Stomach (tissue), 9 donors: ENCODE measurements around the gene OGFOD1. TPM values are rescaled to one million over a fixed set of nuclear protein-coding genes. Genes with fewer than 3 reads are reported as not detected.

Experiments
- DNase-seq, 2 donors: peaks; one replicate each; pipeline versions ENCODE4 v3.0.0 to v3.0.0-alpha.2; 2013 to 2019
- H3K27ac ChIP-seq, 5 donors: fragments of 200-600 bp in 4 of 5; sonication (generic) in 4 of 5; one replicate each; pipeline ENCODE4 v1.5.1; 2013 to 2019; ENCODE audit warnings: mild to moderate bottlenecking in 1 of 5, moderate library complexity in 1 of 5
- H3K27me3 ChIP-seq, 3 donors: fragments of 200-600 bp; sonication (generic); one replicate each; pipeline ENCODE4 v1.5.1; 2017 to 2019; ENCODE audit warnings: mixed run types in 1 of 3
- H3K36me3 ChIP-seq, 4 donors: fragments of 200-600 bp; sonication (generic); 1 replicate in 3 of 4; 2 replicates in 1 of 4; pipeline ENCODE4 v1.5.1; 2016 to 2019
- H3K4me1 ChIP-seq, 4 donors: fragments of 200-600 bp; sonication (generic); one replicate each; pipeline ENCODE4 v1.5.1; 2016 to 2019
- H3K4me3 ChIP-seq, 4 donors: fragments of 200-600 bp; sonication (generic) in 3 of 4; one replicate each; pipeline ENCODE4 v1.5.1; 2016 to 2019; ENCODE audit warnings: mild to moderate bottlenecking in 1 of 4
- H3K9me3 ChIP-seq, 4 donors: fragments of 200-600 bp; sonication (generic); one replicate each; pipeline ENCODE4 v1.5.1; 2016 to 2019
- CTCF ChIP-seq, 7 experiments: fragments of 450-650 bp in 4 of 7; fragments of 200-600 bp in 3 of 7; sonication (generic) in 3 of 7; IDR thresholded peaks; one replicate each; pipeline ENCODE4 v1.5.1; 2016 to 2019; ENCODE audit warnings: antibody characterized with exemption in 7 of 7, control low read depth in 2 of 7, mild to moderate bottlenecking in 1 of 7
- EP300 ChIP-seq: sonication (generic); formaldehyde crosslinking; IDR thresholded peaks from one replicate; pipeline ENCODE4 v1.6.1; 2017; ENCODE audit warnings: antibody characterized with exemption
- POLR2A ChIP-seq, 4 donors: fragments of 450-650 bp; IDR thresholded peaks; one replicate each; pipeline ENCODE4 v1.6.1; 2016; ENCODE audit warnings: antibody characterized with exemption in 4 of 4, control low read depth in 2 of 4, mild to moderate bottlenecking in 1 of 4, moderate library complexity in 1 of 4
- POLR2AphosphoS5 ChIP-seq, 3 donors: sonication (generic); formaldehyde crosslinking; IDR thresholded peaks; one replicate each; pipeline ENCODE4 v1.6.1; 2016; ENCODE audit warnings: antibody characterized with exemption in 3 of 3
- WGBS, 5 donors: extraction: QIAGEN DNeasy Blood & Tissue Kit in 3 of 5; methylation state at CpG; one replicate each; pipeline versions ENCODE4 v1.1.5 to v1.1.7; 2013 to 2018; 5-methylcytosine and 5-hydroxymethylcytosine counted together
- intact Hi-C: fragments of 100-400 bp; cut with DNase I; formaldehyde crosslinking; loops from one replicate; pipeline ENCODE4 v1.15.1; 2023; ENCODE audit warnings: low total_unique reads
- polyA plus RNA-seq, 3 donors: library from polyadenylated mRNA; stranded (reverse); fragments of 200-250 nt; gene quantifications; one replicate each; pipeline ENCODE4 v1.2.3, GENCODE V29; 2013
- total RNA-seq, 5 donors: library from RNA; depleted of rRNA; stranded (reverse); fragments of >200 nt; gene quantifications; one replicate each; pipeline versions ENCODE4 v1.1.0 to v1.2.3, GENCODE V29; 2014 to 2016
- donor health status: healthy with polysubstance abuse.
- donor health status: Bipolar disorder and iron deficiency.
- donor health status: healthy.

OGFOD1 gene
- total and polyA plus RNA-seq, 8 donors, result 8.4 to 167 (median 25.6) TPM

DNA sequence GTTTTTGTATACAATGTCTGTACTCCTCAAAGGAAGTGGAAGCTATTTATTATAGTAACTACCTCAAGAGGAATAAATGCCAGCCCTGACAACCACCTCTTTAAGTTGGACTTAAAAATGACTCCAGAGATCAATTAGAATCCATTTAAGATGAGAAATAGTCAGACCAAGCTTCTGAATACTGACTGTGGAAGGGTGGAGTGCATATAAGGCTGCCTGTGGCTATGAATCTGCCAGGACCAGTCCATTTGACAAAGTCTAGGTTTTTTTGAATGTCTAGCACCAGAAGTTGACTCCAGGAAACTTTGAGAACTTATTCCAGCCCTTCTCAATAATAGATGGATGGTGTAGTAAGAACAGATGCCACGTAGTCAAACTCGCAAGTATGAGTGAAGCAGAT lies 15.0 kb downstream of the OGFOD1 start:
- 95 to 98% (median 97%) methylated on average over 2 of the region's 2 CpGs for WGBS, 5 donors
- H3K9me3 ChIP-seq, result no peaks in the 10 kb centered on the region
- H3K27me3 ChIP-seq, result no peaks in the 10 kb centered on the region
- no peak for DNase-seq
- H3K4me1 ChIP-seq, result no peaks in the 10 kb centered on the region
- intact Hi-C loops, result no loop called here
- peaks cover 50 to 100% (median 96%) of the 10 kb centered on the region in 4 donors for H3K36me3 ChIP-seq
- no peak overlapping the region for H3K4me3 ChIP-seq
- H3K27ac ChIP-seq, result no peak overlapping the region
- TF ChIP-seq POLR2A (IDR thresholded peaks at IDR 0.05) (no peak), POLR2AphosphoS5 (IDR thresholded peaks at IDR 0.05) (no peak), CTCF (IDR thresholded peaks at IDR 0.05) (no peak), EP300 (no peak)

DNA sequence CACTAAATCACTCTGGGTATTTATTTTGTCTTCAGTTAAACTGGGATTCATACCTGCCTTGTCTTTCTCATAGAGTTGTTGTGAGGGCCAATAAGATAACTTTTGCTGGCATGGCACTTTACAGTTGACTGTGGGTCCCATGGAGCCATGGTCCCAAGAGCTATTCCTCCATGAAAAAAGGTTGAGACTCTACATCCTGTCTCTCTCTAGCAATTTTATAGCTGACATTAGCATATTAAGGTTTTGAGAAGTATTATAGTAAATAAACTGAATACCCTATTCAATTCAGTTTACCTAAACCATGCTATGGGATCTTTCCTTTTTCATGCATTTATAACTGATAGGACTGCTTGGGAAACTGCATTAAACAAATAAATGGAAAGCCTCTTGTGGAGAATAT lies 17.4 kb downstream of the OGFOD1 start:
- TF ChIP-seq CTCF (IDR thresholded peaks at IDR 0.05) (no peak), POLR2AphosphoS5 (IDR thresholded peaks at IDR 0.05) (no peak), POLR2A (IDR thresholded peaks at IDR 0.05) (no peak), EP300 (no peak)
- no peak for DNase-seq
- Histone ChIP-seq H3K9me3 (no peaks in the 10 kb centered on the region), H3K4me1 (no peaks in the 10 kb centered on the region), H3K4me3 (no peak overlapping the region), H3K27ac (no peak overlapping the region), H3K27me3 (no peaks in the 10 kb centered on the region), H3K36me3 (peaks cover 70 to 100% (median 100%) of the 10 kb centered on the region in 4 donors)
- intact Hi-C loops, result no loop called here

DNA sequence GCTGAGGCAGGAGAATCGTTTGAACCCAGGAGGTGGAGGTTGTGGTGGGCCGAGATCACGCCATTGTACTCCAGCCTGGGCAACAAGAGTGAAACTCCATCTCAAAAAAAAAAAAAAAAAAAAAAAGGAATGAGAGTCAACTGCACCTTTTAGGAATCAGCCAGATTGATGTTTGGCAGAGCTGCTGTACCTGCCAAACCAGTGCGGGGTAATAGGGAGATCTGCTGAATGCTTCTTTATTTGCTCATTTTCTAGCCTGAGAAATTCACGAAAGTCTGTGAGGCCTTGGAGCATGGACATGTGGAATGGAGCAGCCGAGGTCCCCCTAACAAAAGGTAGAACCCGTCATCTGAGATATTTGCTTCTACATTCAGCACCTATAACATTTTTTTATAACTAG lies 18.4 kb downstream of the OGFOD1 start:
- 89 to 97% (median 95%) methylated on average over 7 of the region's 7 CpGs for WGBS, 5 donors
- no peak overlapping the region for H3K4me3 ChIP-seq
- intact Hi-C loops, result no loop called here
- H3K9me3 ChIP-seq, result no peaks in the 10 kb centered on the region
- TF ChIP-seq CTCF (IDR thresholded peaks at IDR 0.05), result no peak
- no peak for TF ChIP-seq POLR2AphosphoS5 (IDR thresholded peaks at IDR 0.05)
- no peak for TF ChIP-seq POLR2A (IDR thresholded peaks at IDR 0.05)
- H3K4me1 ChIP-seq, result no peaks in the 10 kb centered on the region
- H3K27ac ChIP-seq, result no peak overlapping the region
- no peak for DNase-seq
- peaks cover 74 to 100% (median 100%) of the 10 kb centered on the region in 4 donors for H3K36me3 ChIP-seq
- H3K27me3 ChIP-seq, result no peaks in the 10 kb centered on the region

GRCh38 chr16:56470232-56470631 lies 18.9 kb downstream of the OGFOD1 start:
- 80 to 92% (median 85%) methylated on average over 3 of the region's 3 CpGs for WGBS, 5 donors
- H3K27ac ChIP-seq, result no peak overlapping the region
- H3K4me3 ChIP-seq, result no peak overlapping the region
- no peak for TF ChIP-seq POLR2AphosphoS5 (IDR thresholded peaks at IDR 0.05)
- TF ChIP-seq CTCF (IDR thresholded peaks at IDR 0.05), result no peak
- no peak for TF ChIP-seq EP300
- no peak for TF ChIP-seq POLR2A (IDR thresholded peaks at IDR 0.05)
- H3K36me3 ChIP-seq, result peaks cover 79 to 100% (median 100%) of the 10 kb centered on the region in 4 donors
- H3K4me1 ChIP-seq, result no peaks in the 10 kb centered on the region
- DNase-seq, result no peak
- intact Hi-C loops, result no loop called here
- H3K27me3 ChIP-seq, result no peaks in the 10 kb centered on the region
- no peaks in the 10 kb centered on the region for H3K9me3 ChIP-seq
